ENCODE data around the gene MYOD1. TPM values are rescaled to one million over a fixed set of nuclear protein-coding genes. Genes with fewer than 3 reads are reported as not detected.

MYOD1 gene
- total RNA-seq, 1 experiment from 2014 or later, result not detected

DNA sequence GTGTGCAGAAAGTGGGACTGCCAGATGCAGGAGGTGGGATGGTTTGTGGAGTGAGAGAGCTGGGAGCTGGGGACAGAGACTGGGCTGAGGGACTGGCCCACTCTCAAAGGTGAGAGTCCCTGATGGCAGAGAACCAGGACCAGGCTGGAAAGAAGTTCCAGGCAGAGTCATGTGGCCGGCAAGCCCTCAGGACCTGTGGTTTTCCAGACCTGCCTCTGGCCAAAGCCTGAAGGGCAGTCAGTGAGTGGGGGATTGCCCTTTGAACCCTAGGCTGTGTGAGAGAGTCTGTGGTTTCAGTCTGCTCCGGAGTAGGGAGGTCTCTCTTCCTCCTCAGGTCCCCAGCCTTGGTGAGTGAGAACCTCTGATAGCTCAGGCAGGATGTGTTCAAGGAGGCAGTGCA lies 32.2 kb downstream of the MYOD1 start:
- H3K4me2 ChIP-seq, result no peak overlapping the region
- no peak overlapping the region for H3K27ac ChIP-seq
- H3K4me1 ChIP-seq (replicated peaks; ENCODE audit: insufficient read depth), result no peaks in the 10 kb centered on the region
- BruUV-seq (replicated peaks), result no TSS peak
- intact Hi-C loops (cut with micrococcal nuclease; ENCODE audit: unreplicated experiment), result no loop called here
- H3K36me3 ChIP-seq (ENCODE audit: low read depth), result no peaks in the 10 kb centered on the region
- no peak overlapping the region for H3K4me3 ChIP-seq
- H3K9me2 ChIP-seq (ENCODE audit: insufficient read depth), result no peaks in the 10 kb centered on the region
- TF ChIP-seq, protein P1, sequence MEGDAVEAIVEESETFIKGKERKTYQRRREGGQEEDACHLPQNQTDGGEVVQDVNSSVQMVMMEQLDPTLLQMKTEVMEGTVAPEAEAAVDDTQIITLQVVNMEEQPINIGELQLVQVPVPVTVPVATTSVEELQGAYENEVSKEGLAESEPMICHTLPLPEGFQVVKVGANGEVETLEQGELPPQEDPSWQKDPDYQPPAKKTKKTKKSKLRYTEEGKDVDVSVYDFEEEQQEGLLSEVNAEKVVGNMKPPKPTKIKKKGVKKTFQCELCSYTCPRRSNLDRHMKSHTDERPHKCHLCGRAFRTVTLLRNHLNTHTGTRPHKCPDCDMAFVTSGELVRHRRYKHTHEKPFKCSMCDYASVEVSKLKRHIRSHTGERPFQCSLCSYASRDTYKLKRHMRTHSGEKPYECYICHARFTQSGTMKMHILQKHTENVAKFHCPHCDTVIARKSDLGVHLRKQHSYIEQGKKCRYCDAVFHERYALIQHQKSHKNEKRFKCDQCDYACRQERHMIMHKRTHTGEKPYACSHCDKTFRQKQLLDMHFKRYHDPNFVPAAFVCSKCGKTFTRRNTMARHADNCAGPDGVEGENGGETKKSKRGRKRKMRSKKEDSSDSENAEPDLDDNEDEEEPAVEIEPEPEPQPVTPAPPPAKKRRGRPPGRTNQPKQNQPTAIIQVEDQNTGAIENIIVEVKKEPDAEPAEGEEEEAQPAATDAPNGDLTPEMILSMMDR (conservative IDR thresholded peaks at IDR 0.05), result no peak
- no peak for TF ChIP-seq EZH2 (IDR thresholded peaks at IDR 0.05; ENCODE audit: low read depth)
- no peak overlapping the region for H2AFZ ChIP-seq
- ChIA-PET CTCF (no interaction called here), POLR2A (ENCODE audit: unreplicated experiment) (no interaction called here)
- H3F3A ChIP-seq (ENCODE audit: insufficient read depth, low read depth), result no peaks in the 10 kb centered on the region
- H3K79me2 ChIP-seq (ENCODE audit: low read depth), result no peaks in the 10 kb centered on the region
- no peak for DNase-seq
- no peaks in the 10 kb centered on the region for H4K20me1 ChIP-seq (ENCODE audit: insufficient read depth)
- H3K9me3 ChIP-seq (ENCODE audit: insufficient read depth, low read depth), result no peaks in the 10 kb centered on the region
- peaks cover 73% of the 10 kb centered on the region for H3K27me3 ChIP-seq (ENCODE audit: insufficient read depth, low read depth)

DNA sequence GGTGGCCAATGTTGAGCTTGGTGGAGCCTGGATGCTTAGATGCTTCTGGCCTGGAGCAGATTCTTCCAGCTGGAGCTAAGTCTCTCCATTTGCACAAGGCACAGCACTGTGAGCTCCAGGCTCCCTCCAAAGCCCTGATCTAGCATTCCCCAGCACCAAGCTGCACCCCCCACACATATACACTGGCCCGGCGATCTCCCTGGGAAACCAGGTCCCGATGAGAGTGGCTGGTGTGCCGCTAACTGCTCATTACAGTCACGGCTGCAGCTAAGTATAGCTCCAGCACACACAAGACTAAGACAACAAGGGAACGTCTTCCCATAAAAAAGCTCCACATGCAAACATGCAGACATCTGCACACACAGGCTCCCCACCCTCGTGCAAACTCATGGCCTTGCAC lies 32.8 kb downstream of the MYOD1 start:
- TF ChIP-seq EZH2 (IDR thresholded peaks at IDR 0.05; ENCODE audit: low read depth), result no peak
- TF ChIP-seq, protein P1 (conservative IDR thresholded peaks at IDR 0.05), result no peak
- Histone ChIP-seq H4K20me1 (ENCODE audit: insufficient read depth) (no peaks in the 10 kb centered on the region), H3K36me3 (ENCODE audit: low read depth) (no peaks in the 10 kb centered on the region), H3K9me3 (ENCODE audit: insufficient read depth, low read depth) (no peaks in the 10 kb centered on the region), H3K27me3 (ENCODE audit: insufficient read depth, low read depth) (peaks cover 78% of the 10 kb centered on the region), H3K4me3 (no peak overlapping the region), H3K9me2 (ENCODE audit: insufficient read depth) (no peaks in the 10 kb centered on the region), H3F3A (ENCODE audit: insufficient read depth, low read depth) (no peaks in the 10 kb centered on the region), H3K27ac (no peak overlapping the region), H3K79me2 (ENCODE audit: low read depth) (no peaks in the 10 kb centered on the region), H3K4me2 (no peak overlapping the region), H3K4me1 (replicated peaks; ENCODE audit: insufficient read depth) (no peaks in the 10 kb centered on the region), H2AFZ (no peak overlapping the region)
- intact Hi-C loops (cut with micrococcal nuclease; ENCODE audit: unreplicated experiment), result no loop called here
- no TSS peak for BruUV-seq (replicated peaks)
- ChIA-PET POLR2A (ENCODE audit: unreplicated experiment) (no interaction called here), CTCF (no interaction called here)
- DNase-seq, result no peak

DNA sequence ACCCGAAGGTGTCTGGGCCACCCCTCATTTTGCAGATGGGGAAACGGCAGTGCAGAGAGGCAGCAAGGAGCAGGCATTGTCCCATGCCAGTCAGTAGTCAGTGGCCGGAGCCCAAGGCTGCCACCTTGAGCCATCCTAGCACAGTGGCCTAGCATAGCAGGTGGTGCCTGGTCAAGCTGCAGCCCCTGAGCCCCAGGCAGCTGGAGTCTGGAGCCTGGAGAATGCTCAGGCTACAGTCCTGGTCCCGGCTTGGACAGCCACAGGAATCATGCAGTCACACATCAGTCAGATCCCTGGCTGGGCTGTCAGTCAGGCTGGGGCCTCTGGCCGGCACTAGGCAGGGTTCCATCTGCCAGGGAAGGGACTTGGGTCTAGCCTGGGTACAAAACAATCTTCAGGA lies 33.8 kb downstream of the MYOD1 start:
- Histone ChIP-seq H3K27ac (no peak overlapping the region), H4K20me1 (ENCODE audit: insufficient read depth) (no peaks in the 10 kb centered on the region), H3K4me2 (no peak overlapping the region), H3K4me1 (replicated peaks; ENCODE audit: insufficient read depth) (no peaks in the 10 kb centered on the region), H3K9me3 (ENCODE audit: insufficient read depth, low read depth) (no peaks in the 10 kb centered on the region), H3K4me3 (no peak overlapping the region), H2AFZ (no peak overlapping the region), H3K36me3 (ENCODE audit: low read depth) (no peaks in the 10 kb centered on the region), H3K27me3 (ENCODE audit: insufficient read depth, low read depth) (peaks cover 80% of the 10 kb centered on the region), H3K9me2 (ENCODE audit: insufficient read depth) (no peaks in the 10 kb centered on the region), H3K79me2 (ENCODE audit: low read depth) (no peaks in the 10 kb centered on the region), H3F3A (ENCODE audit: insufficient read depth, low read depth) (no peaks in the 10 kb centered on the region)
- no peak for DNase-seq
- intact Hi-C loops (cut with micrococcal nuclease; ENCODE audit: unreplicated experiment), result no loop called here
- ChIA-PET POLR2A (ENCODE audit: unreplicated experiment) (no interaction called here), CTCF (no interaction called here)
- no TSS peak for BruUV-seq (replicated peaks)
- TF ChIP-seq, protein P1 (conservative IDR thresholded peaks at IDR 0.05), result no peak
- no peak for TF ChIP-seq EZH2 (IDR thresholded peaks at IDR 0.05; ENCODE audit: low read depth)
